A172 (cell line): ENCODE measurements around the gene PACS1. TPM values are rescaled to one million over a fixed set of nuclear protein-coding genes. Genes with fewer than 3 reads are reported as not detected.
A peak's percentile ranks its signal among the peaks of the same experiment; 100 is the strongest.

Experiments
- DNase-seq: peaks from one replicate; pipeline ENCODE4 v3.0.0-alpha.2; 2015; ENCODE audit warnings: low spot score
- total RNA-seq: library from RNA; depleted of rRNA; stranded (reverse); fragments of >200 nt; shearing (Covaris generic); gene quantifications from 2 replicates; pipeline ENCODE4 v1.2.3, GENCODE V29; 2014

PACS1 gene
- total RNA-seq, 1 experiment from 2014 or later, result 18.0 TPM

DNA sequence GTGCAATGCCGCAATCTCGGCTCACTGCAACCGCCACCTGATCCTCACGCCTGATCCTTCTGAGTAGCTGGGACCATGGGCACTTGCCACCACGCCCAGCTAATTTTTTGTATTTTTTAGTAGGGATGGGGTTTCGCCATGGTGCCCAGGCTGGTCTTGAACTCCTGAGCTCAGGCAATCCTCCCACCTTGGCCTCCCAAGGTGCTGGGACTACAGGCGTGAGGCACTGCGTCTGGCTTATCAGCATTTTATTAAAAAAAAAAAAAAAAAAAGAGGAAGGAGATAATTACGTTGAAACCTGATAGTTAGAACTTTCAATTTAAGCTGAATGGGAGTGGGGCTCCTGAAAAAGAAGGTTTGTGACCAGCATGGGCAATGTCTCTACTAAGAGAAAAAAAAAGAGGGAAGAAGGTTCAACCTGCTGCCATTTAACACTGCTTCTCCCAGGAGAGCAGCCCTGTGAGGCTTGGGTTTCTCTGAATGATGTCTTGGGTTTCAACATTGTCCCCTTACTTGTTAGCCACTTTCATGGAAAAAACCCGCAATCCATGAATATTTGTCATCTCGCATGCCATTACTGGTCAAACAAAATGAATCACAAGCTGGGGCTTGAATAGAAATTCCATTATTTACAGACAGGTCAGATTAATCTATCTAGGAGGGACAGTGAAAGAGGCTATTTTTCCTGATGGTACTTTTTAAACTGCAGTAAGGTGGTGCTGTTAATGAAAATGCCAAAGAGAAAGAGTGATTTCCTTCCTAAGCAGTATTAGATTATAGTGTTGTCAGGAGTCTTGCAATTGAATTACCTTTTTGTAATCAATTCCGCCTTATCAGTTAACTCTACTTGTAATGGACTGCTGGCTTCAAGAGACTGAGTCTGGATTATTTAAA is 72.5 kb downstream of the PACS1 start:
- peak; percentile 25 for DNase-seq

DNA sequence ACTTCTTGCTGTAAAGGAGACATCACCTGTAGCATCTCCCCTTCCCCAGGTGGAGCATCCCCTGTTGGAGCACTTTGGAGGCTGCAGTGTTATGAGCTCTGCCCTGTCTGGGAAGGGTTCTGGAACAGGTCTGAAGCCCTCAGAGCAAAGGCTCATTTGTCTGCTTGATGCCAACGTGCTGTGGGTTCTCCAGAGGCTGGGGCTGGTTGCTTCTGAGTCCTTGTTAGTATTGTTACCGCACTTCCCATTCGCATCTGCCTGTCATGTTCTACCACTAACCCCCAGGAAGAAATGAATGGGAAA is 73.1 kb downstream of the PACS1 start:
- DNase-seq, result no peak

DNA sequence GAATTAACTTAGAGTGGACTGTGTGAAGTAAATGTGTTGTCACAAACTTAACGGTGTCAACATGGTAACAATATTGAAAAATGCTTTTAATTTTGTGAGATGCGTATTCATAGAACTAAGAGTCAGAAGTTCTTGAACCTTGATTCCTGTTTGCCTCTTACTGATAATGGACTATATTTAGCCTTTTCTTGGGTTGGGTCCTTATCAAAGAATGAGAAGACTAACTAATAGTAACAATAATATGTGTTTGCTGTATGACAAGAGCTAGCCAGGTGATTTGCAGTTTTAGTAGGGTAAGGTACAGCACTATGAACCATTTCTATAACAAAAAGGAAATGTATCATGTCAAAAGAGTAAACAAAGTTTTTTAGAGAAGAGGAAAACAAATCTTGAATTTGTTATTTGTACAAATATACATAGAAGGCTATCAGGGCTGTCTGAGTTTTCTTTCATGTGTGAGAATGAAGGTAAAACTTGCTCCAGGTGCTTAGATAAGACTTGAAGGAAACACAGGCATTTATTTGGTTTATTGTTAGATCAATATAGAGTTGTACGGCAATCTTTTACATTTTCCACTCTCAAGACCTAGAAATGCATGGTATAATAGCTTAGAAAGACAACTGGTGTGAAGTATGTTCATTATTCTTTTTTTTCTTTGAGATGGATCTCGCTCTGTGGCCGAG is 74.1 kb downstream of the PACS1 start:
- no peak for DNase-seq

DNA sequence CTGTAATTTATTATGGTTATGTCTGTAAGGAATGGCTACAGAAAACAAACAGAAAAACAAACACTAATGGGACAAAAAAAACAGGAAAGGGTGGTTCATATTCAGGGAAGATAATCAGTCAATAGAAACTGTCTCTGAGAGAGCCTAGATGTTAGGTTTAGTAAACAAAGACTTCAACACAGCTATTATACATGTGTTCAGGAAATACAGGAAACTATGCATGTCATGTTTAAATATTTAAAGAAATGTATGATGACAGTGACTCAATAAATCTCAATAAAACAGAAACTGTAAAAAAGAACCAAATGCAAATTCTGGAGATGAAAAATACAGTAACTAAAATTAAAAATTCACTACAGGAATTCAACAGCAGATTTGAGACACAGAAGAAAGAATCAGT is 76.0 kb downstream of the PACS1 start:
- DNase-seq, result no peak

DNA sequence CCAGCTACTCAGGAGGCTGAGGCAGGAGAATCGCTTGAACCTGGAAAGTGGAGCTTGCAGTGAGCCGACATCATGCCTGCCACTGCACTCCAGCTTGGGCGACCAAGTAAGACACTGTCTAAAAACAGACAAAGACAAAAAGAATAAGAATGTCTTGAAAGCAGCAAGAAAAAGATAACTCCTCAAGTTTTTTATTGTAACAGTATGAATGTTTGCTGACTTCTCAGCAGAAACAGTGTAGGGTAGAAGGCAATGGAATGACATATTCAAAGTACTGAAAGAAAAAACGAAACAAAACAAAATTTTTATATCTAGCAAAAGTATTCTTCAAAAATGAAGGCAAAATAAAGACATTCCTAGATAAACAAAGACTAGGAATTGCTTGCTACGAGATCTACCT is 76.9 kb downstream of the PACS1 start:
- DNase-seq, result no peak

DNA sequence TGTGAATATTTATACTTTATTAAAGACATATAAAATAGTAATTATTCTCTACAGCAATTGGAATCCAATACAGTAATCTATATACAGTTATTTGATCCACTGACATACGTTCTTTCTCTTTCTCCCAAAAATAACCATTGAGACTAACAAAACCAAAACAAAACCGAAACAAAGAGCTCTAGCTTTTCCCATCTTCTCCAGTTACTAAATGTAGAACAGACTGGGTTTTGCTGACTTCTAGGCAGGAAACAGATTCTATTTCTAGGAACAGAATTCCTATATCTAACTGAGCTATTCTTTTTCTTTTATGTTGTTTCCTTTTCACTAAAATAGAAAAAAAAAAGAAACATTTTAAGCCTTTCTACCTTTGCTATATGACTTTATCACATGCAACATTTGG is 80.1 kb downstream of the PACS1 start:
- no peak for DNase-seq

DNA sequence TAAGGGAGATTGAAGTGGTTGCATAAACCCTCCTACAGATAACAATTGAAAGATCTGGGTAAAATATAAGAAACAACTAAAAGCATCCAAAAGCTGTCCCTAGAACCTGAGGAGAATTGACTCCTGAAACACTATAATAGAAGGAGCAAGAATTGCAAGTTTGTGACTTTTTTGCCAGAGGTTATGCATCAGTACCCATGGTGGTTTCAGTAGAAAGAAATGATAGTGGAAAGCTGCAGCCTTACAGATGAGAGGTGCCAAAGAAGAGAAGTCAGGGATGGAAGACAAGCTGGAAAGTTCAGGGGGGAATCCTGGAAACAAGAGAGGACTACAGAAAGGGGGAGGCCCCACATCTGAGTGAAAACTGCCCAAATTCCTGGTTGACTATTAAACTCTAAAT is 80.7 kb downstream of the PACS1 start:
- no peak for DNase-seq

DNA sequence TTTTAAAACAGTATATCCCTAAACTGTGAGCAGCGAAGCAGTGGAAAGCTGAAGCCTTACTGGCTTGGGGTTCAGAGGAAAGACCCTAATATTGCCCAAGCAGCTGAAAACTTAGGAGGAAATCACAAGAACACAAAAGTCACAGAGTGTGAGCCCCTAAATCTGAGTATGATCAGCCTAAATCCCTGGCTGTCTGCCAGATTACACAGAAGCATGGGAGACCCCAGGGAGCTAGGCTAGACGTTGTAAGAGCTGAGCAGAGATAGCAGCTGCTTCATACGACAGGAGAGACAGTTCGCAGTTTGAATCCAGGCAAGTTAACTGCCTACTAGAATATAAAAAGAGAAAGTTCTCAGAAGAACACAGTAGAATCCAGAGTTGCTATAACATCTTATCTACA is 81.2 kb downstream of the PACS1 start:
- DNase-seq, result no peak

DNA sequence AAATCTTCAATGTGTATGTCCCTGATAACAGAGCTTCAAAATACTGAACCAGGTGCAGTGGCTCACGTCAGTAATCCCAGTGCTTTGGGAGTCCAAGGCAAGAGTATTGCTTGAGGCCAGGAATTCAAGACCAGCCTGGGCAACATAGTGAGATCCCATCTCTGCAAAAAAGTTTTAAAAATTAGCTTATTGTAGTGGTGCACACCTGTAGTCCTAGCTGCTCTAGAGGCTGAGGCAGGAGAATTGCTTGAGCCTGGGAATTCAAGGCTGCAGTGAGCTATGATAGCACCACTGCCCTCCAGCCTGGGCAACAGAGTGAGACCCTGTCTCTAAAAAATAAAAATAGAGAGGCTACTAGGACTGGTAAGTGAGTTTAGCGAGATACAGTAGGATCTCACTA is 84.0 kb downstream of the PACS1 start:
- DNase-seq, result no peak

DNA sequence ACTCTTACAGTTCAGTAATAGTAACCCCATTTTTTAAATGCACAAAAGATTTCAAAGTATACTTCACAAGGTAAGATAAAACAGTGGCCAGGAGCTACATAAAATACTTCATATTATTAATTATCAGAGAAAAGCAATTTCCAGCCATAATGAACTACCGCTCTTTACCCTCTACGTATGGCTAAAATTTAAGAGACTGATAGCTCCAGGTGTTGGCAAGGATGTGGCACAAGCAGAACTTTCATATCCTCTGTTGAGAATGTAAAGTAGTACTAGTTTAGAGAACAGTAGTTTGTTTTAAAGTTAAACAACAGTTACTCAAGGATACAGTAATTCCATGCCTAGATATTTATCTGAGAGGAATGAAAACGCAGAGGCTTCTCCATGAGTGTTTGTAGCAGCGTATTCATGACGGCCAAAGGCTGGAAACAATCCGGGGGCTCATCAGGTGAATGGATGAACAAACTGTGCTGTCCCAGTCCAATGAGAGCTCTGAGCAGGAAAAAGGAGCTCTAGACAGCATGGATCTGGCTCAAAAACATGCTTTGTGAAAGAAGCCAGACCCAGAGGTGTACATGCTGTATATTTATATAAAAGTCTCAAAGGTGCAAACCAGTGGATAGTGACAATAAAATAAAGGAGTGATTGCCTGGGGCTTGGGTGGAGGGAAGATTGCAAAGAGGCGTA is 85.5 kb downstream of the PACS1 start:
- DNase-seq, result no peak

DNA sequence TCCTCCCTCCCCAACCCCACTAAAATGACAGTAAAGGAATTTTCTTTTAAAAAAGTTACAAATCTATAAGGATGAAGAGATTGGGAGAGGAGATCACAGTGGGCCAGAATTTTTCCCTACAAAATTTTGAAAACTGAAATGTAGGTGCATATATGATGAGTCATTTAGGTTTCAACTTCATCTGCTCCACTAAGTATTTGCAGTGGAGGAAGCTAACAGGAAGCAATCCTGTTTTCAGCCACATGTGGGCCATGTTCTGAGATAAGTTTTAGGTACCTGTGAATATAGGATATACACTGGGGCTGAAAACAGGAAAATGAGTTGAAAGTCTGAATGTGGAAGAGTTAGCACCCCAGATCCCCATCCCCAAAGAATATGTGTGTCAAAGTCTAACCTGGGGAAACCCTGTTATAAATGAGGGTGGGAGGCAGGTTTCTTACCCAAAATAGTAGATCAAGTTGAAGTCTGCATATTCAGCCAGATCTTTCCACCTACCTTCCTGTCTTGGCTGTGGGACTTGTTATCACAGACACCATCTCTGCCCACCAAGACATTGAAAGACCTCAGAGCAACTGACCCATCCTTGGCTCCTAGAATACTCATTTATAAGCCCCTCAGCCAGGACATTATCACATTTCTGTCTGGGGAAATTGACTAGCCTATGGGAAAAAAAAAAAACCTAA is 87.3 kb downstream of the PACS1 start:
- DNase-seq, result no peak

DNA sequence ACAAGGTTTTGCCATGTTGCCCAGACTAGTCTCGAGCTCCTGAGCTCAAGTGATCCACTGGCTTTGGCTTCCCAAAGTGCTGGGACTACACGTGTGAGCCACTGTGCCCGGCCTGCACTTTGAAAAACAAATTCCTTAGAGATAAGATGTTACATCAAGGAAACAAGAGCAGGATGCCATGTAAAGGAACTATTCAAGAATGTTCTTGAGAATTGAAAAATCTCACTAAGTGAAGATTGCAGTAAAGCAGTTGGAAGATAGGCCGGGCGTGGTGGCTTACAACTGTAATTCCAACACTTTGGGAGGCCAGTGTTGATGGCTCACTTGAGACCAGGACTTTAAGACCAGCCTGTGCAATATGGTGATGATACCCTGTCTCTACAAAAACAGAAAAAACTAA is 88.1 kb downstream of the PACS1 start:
- no peak for DNase-seq

DNA sequence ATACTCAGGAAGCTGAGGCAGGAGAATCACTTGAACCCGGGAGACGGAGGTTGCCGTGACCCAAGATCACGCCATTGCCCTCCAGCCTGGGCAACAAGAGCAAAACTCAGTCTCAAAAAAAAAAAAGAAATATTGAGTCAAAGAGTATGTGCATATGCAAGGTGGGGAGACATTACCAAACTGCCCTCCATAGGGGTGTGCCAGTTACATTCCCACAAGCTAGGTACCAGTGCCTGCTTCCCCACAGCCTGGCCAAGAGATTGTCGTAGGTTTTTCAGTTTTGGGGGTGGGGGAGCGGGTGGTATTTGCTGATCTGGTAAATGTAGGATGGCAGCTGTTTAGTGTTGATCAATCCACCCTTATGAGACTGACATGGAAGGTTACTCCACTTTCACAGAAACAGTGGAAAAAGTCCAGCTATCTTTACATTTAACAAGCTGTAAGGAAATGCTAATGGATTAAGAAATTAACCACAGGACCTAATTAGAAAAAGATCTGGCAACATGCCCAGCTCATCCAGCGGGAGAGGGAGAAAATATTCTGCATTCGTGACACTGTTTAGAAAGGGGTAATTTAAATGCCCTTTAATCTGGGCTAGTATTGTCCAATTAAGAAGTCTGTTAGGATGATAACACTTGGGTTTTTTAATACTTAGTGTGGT is 89.4 kb downstream of the PACS1 start:
- DNase-seq, result no peak

DNA sequence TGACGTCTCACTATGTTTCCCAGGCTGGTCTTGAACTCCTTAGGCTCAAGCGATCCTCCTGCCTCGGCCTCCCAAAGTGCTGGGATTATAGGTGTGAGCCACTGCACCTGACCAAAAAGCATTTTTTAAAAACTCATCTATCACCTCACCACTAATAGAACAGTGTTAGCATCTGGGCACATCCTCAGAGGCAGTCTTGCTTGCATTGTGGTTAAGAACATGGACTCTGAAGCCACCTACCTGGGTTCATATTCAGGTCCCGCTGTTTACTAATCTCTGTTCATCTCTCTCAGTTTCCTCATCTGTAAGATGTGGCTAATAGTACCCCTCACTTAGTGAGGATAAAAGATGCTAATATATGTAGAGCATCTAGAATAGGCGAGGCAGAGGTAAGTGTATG is 90.6 kb downstream of the PACS1 start:
- DNase-seq, result no peak

DNA sequence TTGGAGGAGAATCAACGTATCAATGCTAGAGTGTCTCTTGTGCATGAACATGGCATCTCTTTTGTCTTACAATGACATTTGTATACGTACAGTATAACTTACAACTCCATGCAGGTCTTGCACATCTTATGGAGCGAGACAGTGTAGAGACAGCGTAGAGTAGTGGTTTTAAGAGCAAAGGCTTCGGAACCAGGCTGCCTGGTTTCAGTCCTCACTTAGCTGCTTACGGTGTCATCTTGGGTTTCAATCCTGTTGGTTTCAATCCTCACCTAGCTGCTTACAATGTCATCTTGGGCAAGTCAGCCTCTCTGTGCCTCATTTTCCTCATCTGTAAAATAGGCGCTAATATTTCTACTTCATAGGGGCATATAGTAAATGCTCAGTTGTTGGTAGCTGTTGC is 98.2 kb downstream of the PACS1 start:
- DNase-seq, result no peak

DNA sequence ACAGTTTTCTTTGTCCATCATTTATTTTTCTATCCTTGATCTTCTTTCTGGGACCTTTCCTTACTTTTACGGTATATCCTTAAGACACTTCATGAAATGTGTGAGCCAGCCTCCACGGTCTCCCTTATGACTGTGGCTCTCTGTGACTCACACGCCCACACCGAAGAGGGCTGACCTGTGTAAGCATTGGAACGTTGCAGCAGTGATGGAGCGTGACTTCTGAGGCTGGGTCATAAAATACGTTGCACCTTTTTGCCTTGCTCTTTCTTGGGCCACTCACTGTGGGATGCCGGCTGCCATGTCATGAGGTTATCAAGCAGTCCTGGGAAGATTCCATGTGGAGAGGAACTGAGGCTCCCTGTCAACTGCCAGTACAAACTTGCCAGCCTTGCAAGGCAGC is 102.1 kb downstream of the PACS1 start:
- peak; percentile 18 for DNase-seq

DNA sequence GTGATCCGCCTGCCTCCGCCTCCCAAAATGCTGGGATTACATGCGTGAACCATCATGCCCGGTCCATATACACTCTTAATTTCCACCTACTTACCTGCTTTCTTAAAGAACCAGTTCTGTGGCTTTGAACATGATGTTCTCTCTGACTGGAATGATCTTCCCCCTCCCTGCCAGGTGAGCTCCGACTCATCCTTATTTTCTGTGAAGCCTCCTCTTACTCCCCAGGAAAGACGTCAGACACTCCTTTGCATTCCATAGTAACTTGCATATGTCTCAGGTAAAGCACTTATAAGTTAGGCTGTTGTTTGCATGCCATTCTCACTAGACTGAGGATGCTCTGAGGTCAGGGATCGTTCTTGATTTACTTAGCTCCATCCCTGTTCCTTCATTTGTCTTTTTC is 106.6 kb downstream of the PACS1 start:
- no peak for DNase-seq

DNA sequence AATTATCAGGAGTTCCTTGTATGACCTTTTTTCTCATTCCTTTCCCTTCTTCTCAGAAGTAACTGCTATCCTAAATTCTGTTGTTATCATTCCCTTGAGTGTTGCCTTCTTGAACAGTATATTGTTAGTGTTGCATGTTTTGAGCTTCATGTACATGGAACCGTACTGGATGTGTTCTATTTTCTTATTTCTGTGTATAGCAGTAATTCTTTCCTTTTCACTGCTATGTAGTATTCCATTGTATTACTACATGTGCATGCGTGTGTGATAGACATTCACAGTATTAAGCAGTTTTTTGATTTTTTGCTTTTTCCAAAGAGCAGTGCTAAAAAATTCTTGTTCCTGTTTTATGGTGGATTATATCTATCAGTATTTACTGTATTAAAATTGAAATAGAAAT is 108.1 kb downstream of the PACS1 start:
- DNase-seq, result no peak

DNA sequence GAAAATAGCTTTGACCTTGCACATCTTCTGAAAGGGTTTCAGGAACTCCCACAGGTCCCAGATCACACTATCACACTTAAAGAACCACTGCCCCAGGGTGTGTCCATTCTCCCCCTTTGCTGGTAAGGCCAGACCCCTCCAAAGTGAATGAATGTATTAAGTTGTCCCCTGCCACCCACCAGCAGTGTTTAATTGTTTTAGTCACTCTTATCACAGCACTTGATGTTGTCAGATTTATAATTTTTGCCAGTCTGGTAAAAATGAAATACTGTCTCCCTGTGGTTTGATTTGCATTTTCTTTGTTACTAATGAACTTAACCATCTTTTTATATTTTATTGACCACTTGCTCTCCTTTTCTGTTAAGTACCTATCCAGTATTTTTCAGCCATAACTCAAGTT is 108.8 kb downstream of the PACS1 start:
- DNase-seq, result no peak

DNA sequence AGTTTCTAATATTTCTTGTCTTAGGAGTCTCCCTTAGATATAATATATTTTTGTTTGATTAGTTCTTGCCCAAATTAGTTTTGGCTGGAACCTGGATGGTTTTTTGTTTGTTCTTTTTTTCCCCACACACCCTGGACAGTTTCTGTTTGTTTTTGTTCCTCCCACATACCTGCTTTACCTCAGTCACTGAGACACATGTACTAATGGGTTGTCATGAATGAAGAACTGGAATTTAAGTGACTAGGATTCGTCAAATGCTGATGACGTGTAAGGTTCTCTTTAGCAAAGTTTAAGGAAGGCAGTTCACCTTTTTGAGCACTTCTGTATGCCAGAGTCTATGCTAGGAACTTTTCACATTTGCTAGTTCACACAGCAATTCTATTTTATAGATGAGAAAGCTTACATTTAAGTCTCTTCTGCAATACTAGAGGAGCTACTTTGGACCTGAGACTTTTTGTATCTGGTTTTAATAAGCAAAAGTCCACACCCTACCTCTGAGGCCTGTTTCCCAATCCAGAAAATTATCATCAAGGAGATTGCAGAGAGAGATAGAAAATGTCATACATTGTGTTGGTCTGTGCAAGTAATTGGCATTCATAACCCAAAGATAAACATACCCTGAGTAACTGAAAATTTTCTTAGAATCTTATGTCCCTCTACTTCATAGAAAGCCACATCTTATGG is 111.7 kb downstream of the PACS1 start:
- DNase-seq, result no peak

DNA sequence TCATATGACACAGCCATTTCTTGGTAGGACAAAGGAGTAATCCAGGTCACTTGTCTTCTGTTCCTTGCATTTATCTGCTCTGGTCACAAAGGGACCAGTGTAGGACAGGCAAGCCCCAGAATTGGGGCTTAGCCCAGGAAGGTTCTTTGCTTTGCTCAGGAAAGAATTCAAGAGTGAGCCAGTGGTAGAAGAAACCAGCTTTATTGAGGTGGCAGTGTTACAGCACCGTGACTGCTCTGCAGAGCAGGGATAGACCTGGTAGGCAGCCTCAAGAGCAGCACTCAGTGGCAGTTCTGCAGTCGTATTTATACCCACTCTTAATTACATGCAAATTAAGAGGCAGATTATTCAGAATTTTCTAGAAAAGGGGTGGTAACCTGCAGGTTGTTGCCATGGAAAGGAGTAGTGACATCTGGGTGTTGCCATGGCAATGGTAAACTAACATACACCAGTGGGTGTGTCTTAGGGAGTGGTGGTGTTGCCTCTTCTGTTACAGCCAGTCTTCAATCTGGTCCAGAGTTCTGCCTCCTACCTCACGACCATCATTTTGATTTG is 113.5 kb downstream of the PACS1 start:
- DNase-seq, result no peak
